NCI-H1105 treated with DMSO at 0.1 percent for 48 hours (cell line): ENCODE results near the gene TMPRSS11D.

Experiments
- DNase-seq: peaks from one replicate; lab custom pipeline; 2025; lab: John Stamatoyannopoulos, UW

TMPRSS11D gene

DNA sequence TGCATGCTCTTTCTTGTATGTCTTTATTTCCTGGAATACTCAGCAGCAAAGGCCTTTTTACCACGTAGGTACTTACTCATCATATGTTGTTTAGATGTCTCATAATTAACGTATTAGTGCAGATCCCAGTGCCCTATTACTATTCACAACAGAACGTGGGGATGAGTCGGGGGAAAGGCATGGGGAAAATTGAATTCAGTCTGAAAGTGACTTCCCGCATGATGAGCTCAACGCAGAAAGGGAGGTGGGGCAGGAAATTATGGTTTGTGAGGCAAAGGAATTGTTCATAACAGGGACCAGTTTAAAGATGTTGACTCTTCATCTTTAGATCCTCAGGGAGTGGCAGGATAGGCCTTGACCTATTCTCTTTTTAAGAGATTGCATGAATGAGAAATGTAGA lies 2.0 kb upstream of the TMPRSS11D start:
- no peak for DNase-seq

DNA sequence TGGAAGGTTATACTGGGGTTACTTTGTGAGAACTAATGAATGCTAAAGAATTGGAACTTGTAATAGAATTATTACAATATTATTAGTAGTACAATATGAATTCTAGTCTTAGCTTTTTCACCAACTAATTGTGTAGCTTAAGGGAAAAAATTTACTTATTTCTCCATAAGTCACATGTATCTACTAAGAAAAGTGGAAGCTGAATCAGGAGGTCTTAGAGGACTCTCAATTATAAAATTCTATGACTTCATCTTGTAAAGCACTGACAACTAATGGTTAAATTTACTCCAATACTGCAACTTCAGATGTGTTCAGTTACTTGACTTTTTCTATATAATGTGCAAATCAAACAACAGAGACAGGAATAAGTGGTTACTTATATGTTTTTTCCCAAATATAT lies 899 bp upstream of the TMPRSS11D start:
- no peak for DNase-seq

DNA sequence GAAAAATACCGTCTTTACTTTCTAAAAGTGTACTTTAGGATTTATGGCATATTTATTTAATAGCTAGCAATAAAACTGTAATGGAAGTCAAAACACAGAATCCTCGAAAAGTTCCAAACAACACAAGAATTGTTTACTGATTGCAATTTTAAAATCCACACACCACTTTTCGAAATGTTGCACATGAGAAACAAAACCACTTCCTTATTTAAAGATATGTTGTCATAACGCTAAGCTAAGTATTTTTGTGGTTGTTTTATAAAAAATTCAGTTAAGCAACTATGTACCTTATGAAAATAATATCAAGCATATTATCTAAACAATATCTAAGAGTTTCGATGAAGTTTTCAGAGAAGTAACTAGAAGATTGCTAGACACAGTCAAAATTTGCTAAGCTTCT lies 344 bp downstream of the TMPRSS11D start:
- DNase-seq: no peak

DNA sequence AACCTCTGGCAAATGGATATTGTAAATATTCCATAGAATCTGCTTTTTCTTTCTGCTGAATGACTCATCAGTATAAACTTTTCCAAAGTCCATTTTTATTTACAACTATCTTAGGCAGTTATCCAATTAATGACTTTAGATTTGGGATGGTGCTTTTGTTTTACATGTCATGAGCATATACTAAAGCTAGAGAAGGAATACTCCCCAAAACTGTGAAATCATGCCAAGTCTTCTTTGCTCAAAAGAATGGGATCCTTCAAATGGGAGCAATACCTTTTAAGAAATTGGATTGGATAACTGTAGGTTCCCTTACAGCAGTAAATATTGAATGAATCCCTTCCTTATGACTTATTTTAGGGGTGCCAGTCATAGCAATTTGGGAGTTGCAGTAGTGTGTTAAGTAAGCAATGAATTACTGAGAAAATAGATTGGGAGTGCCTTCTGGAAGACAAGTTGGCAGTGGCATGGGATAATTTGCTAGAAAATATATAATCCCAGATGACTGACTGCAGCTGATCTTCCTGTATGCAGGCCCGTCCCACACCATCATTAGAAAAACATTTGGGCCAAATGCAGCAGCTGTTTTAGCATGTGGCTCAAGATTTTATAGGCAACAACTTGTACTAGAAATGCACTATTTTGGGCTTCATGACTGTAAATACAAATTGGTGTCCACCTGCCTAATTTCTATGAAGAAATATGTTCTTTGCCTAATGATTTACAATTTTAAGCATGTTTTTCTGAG lies 2.8 kb downstream of the TMPRSS11D start:
- no peak for DNase-seq

DNA sequence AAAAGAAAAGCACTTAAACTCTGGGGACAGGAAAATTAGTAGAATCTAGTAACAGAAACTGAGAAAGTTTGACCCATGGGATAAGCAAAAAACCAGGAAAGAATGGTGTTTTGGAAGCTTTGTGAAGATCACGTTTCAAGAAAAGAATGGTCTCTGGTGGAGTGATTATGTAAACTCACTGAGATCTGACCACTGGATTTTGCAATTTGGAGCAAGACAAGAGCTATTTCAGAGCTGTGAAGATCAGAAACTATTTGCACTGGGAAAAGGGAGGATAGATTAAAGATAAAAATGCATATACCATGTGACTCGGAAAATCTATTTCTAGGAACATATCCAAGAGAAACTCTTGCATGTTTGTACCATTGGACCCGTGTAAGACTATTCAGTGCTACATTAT lies 4.3 kb downstream of the TMPRSS11D start:
- DNase-seq: no peak

DNA sequence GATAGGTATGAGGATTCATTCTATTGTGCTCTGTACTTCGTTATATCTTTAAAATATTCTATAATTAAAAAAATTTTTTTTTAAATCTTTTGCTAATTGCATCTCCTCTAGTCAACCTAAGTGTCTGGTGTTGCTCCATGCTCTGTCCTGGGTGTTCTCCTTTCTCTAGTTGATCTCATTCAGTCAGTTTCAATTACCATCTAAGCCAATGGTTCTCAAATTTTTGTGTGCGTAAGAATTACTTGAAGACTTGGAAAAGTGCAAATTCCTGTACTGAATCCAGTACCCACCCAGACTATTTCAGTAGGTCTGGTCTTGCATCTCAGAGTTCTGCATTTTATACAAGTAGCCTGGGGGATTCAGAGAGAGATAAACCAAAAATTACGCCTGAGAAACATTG lies 6.7 kb downstream of the TMPRSS11D start:
- no peak for DNase-seq

DNA sequence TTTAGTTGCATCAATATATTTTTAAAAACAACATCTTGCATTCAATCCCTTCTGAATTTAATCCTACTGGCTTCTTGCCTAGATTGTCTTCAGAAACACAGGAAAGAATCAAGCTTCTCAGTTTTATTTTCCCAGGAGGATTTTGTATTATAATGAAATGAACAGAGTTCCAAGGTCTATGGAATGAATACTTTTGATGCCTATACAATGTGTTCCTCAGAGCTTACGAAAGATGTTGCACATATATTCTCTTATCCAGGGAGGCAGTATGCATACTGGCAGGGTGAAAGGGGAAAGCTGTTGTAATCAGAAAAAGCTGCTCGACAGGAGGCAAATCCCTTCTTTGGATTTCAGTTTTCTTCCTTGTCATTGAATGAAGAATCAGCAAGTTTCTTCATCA lies 8.8 kb downstream of the TMPRSS11D start:
- DNase-seq: no peak

DNA sequence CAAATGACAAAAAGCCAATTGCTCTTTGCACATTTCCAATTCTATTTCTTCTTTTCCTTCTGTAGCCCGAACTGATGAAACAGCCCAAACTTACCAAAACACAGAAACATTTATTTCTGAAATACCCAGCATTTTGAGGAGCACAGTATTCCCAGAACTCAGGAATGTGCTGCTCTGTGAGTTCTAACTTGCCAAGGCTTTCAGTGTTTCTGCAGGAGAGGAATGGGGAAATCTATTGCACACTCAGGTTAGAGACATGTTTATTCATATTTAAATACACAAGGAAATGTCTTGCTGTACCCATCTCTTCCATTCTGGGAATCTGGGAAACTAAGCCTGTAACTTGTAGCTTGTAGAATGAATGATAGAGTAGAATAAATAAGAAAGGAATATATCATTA lies 10.7 kb downstream of the TMPRSS11D start:
- no peak for DNase-seq

DNA sequence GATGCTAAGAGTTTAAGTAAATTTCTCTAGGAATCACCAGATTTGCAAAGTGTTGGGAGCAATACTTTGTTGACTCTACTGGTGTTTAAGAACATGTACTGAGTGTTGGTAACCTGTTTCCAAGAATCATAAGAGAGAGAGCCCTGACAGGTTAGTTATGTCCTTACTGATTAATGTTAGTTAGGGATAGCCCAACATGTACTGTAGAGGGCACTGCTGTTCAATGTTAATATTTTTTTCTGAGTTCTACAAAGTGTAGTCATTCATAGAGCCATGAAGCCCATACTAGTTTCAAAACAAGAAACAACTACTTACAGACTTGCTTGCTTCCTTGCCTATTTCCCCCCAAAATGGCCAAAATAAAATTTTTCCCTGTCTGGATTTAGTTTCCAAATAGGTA lies 11.9 kb downstream of the TMPRSS11D start:
- DNase-seq: peak; percentile 34

DNA sequence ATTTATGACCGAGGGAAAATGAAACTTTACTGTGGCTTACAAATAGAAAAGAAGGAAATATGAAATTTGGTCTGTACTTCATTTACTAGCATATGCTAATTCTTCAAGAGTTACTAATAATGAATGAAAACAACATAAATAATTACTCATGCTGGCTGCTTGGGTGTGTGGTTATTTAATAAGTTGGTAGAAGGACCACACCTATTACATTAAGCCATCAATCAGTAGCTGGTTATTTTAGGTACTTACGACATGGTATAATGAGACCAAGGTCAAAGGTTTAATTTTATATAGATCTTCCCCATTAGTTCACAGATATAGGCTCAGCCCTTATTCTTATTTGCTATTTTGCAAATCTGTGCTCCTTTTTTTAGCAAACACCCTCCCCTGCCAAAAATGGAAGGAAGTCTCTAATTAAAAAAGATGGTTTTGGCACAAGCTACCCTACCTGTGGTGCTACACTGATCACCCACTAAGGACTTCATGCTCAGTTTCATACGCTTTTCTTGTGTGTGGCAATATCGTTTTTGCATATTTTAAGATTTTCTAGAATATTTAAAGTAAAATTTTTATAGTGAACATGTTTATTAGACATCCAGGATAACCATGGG lies 14.1 kb downstream of the TMPRSS11D start:
- no peak for DNase-seq

DNA sequence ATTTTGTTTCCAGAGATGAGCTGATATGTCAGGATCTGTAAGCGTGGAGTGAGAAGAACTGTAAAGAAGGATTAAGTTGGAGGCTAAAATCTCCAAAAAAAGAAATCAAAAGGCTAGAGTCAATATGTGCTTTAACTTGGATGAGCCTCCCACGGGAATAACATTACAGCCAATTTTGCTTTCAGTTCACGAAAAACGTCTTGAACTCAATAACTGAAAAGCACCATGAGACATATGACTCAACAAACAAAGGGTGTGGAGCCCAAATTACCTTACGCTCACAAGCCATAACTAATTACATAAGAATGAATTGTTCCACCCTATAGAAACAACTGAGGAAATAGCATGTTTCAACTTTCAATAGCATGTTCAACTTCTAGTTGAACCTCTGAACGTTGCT lies 22.3 kb downstream of the TMPRSS11D start:
- no peak for DNase-seq

DNA sequence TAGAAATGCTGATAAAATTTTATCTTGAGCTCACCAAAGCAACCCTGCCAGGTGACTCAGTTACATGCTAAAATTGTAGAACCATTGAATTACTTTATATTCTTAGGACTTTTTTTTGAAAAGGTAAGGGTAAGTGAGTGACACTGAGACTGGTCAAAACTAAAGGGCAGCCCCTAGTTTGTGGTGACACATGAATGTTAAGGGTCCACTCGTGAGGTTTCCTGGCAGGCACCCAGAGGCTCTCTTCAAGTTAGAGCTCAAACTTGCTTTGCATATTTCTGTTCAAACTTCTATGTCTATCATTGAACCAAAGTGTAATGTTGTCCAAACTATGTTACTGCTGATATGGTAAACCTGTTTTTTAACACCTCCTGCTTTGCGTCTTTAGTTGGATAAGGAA lies 30.5 kb downstream of the TMPRSS11D start:
- no peak for DNase-seq

DNA sequence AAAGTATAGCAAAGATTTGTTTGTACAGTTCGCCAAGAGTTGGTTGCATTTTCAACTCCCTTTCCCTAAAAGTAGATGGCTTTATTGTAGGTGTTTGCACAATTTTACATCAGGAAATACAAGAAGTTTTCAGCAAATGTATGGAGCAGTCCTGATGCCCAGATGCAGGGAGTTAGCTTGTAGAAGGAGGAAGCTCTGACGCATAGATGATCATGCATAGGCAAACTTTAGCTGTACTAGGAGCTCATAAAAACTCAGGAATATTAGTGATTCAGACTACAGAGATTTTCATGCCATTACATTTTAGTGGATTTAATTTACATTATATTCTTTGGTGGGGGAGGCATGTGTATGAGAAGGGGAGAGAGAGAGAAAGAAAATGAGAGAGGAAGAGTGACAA lies 62.9 kb downstream of the TMPRSS11D start:
- DNase-seq: no peak

DNA sequence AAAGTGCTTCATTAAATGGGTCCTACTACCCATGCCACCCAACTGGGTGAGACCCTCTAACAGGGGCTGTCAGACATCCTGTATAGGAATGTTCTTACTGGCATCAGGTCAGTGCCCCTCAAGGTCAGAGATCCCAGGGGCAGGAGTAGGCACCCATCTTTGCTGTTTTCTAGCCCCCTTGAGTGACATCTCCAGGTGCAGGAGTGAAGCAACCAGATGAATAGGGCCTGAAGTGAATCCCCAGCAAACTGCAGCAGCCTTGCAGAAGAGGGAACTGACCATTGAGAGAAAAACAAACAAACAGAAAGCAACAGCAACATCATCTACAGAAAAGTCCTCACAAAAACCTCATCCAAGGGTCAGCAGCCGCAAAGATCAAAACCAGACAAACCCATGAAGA lies 73.8 kb downstream of the TMPRSS11D start:
- no peak for DNase-seq

DNA sequence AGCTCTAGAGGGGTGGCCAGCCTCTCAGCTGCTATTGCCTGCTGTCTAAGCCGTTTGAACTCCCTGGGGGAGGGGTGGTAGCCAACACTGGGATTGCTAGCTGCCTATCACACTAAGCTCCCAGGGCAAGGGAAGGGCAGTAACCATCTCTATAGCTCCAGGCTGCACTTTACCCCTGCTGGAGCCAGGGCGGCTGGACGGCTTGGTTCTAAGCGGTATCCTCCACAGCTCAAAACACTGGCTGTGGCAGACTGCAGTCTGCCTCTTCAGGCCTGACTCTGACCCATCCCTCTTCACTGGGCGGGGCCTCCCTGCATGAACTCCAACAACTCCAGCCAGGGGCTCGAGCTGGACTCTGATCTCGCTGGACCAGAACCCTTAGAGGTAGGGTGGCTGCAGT lies 74.3 kb downstream of the TMPRSS11D start:
- no peak for DNase-seq

DNA sequence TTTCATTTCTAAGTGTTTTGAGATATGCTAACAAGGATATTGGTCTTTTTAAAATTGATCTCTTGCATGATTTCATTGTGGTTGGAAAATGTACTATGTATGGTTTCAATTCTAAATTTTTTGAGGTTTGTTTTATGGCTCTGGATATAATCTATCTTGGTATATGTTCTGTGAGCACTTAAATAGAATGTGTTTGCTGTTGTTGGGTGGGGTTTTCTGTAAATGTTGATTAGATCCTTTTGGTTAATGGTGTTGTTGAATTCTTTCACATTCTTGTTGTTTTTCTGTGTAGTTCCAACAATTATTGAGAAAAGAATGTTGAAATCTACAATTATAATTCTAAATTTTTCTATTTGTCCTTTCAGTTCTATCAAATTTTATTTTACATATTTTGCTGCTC lies 87.0 kb downstream of the TMPRSS11D start:
- no peak for DNase-seq

DNA sequence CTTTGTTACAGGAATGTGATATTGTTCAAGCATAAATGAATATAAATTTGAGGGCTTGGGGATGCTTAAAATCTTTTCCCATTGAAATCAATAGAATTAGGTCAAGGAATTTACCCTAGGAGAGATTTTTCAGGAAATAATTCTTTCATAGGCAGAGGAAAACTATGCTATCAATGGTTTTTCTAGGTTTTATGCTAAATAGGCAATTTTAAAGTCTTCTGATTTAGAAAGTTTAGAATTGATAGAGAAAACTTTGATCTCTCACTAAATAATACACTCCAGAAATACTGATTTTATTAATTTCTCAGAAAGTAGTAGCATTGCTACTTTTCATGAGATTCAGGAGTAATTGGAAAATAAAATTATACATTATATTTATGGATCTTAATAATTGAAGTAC lies 93.1 kb downstream of the TMPRSS11D start:
- DNase-seq: no peak

DNA sequence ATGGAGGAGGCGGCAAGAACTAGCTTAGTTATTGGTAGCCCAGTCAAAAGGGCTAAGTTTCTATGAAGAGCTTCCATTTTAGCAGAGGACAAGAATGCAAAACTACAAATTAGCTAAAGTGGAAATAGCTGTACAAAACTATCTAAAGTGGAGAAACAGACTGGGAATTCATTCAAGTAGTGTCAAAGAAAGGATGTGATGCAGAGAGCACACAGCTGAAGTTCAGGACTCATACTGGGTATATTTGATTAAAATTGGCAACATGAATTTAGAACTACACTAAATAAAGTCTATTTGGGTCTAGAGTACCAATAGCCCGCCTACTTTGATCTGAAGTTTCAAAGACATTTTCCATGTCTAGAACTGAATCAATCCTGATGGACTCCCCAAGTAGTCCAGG lies 96.5 kb downstream of the TMPRSS11D start:
- no peak for DNase-seq

DNA sequence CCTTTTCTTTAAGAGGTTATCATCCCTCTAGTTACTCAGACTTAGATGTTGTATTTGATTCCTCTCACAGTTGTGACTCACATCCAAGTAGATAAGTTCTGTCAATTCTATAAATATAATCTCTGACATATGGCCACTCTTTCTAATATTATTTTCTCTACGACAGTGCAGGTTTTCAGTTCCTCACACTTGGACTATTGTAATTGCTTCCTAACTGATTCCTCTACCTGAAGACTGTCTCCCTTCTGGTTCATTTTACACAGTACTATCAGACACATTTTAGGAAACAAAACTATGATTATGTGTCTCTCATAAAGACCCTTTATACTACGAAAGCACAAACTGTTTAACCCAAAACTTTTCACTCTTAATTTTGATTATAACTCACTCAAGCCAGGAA lies 98.3 kb downstream of the TMPRSS11D start:
- DNase-seq: no peak

DNA sequence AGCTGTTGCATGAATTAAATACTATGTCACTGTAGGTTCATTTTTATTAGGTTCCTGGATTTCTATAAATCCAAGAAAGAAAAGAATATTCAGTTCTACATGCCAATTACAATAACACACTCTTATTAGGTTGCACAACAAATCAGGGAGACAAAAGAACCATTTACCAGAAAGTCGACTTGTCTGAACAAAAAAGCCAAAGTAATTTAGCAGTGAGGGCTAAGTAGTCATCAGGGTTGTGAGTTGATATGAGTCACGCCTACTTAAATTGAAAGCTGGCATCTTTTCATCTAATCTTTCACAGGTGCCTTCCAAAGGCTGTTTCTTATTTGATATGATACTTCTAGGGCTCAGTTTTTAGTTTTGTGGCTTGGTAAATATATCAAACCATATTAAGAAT lies 104.2 kb downstream of the TMPRSS11D start:
- DNase-seq: peak; percentile 84

DNA sequence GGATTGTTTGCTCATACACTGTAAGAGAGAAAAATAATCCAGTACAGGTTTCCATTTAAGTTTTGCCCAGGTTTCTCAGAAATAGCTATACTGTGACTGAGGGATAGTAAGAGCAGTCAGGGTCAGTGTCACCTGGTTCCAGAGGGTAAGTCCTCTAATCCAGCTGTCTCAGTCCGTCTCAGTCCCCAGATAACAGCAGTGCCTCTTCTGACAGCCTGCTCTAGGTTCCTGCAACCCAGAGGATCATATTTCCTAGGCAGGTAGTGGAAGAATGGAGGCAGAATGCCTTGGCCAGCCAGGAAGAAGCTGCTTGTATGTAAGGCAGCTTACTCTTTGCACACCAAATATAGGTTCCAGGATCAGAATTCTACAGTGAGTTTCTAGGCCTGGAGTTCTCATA lies 107.1 kb downstream of the TMPRSS11D start:
- DNase-seq: no peak
